Fibroblast of lung (primary cell): Measurements from ENCODE around the gene ELMO1.

Experiments
- EZH2 ChIP-seq: IDR thresholded peaks from 2 replicates; pipeline ENCODE4 v1.5.1; 2012; ENCODE audit warnings: low read length, control low read depth, mild to moderate bottlenecking; ENCODE audit errors: missing control alignments
- TF ChIP-seq, protein P1 (sequence below), 2 donors: IDR thresholded peaks in 1 of 2; conservative IDR thresholded peaks in 1 of 2; 1 replicate in 1 of 2; 2 replicates in 1 of 2; pipeline ENCODE4 v1.5.1; 2011 to 2012; ENCODE audit warnings: low read length in 2 of 2, control low read depth in 1 of 2, inconsistent platforms in 1 of 2, low read depth in 1 of 2, mild to moderate bottlenecking in 1 of 2

DNA sequence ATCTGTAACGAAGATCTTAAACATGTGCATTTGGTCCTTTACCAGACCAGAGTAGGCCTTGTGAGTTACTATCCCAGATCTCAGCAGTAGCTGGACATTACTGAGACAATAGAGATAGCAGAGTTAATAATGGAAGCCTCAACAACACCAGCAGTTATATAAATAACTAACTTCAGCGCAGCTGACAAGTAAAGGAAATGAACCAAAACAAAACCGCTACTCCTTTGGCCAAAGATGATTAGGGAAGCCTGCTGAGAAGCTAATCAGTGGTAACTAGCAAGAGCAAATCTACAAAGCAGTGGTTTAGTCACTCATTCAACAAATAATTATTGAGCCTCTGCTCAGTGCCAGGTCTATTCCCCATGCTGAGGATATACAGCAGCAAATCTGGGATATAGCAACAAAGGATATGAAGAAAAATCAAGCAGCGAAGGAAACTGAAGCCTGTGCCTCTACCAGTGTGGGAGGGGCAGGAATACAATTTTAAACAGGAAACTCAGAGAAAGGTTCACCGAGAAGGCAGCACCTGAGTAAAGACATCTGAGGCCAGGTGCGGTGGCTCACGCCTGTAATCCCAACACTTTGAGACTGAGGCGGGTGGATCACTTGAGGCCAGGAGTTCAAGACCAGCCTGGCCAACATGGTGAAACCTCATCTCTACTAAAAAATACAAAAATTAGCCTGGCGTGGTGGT lies 103.6 kb downstream of the ELMO1 start:
- TF ChIP-seq, protein P1, sequence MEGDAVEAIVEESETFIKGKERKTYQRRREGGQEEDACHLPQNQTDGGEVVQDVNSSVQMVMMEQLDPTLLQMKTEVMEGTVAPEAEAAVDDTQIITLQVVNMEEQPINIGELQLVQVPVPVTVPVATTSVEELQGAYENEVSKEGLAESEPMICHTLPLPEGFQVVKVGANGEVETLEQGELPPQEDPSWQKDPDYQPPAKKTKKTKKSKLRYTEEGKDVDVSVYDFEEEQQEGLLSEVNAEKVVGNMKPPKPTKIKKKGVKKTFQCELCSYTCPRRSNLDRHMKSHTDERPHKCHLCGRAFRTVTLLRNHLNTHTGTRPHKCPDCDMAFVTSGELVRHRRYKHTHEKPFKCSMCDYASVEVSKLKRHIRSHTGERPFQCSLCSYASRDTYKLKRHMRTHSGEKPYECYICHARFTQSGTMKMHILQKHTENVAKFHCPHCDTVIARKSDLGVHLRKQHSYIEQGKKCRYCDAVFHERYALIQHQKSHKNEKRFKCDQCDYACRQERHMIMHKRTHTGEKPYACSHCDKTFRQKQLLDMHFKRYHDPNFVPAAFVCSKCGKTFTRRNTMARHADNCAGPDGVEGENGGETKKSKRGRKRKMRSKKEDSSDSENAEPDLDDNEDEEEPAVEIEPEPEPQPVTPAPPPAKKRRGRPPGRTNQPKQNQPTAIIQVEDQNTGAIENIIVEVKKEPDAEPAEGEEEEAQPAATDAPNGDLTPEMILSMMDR (conservative IDR thresholded peaks at IDR 0.05 in 1 of 2, IDR thresholded peaks at IDR 0.05 in 1 of 2; ENCODE audit: low read depth in 1 of 2, low read length in 2 of 2): no peak
- TF ChIP-seq EZH2: no peak
